ENCODE measurements around the gene LRRC28.

LRRC28 gene

DNA sequence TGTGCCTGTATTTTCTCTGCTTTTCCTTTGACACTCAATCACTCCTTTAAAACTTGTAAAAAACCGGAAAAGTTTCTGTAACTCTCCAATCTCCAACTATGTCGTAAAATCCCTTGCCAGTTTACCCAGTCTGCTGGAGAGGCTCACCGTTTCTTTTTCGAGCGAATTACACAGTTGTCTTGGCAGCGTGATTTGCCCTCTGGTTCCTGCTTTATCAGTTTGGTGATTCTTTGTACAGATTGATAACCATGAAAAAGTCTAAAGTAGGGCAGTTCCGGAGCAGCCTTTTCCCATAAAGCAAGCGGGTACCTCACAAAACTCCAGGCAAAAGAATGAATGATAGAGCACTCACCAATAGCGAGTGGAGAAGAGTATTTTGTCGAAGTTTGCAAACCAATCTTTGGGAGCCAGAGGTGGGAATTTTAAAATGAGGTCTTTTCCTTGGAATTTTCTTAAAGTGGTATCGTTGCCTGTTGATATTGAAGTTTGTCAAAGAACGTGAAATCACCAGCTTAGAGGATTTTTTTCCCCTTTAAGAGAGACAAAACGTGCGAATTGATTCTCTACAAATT, 1.9 kb upstream of the LRRC28 start, which contains the start of gene TTC23:
Gene TTC23, minus strand, starts transcription at position 312 of the 572 bp plus-strand sequence. CDS start 20,869 bp downstream, outside the sequence.
- H3K4ac ChIP-seq (ENCODE audit: low read depth, low read length) = no peak within 1 kb of the TSS
- no peak within 1 kb of the TSS for H2BK5ac ChIP-seq (ENCODE audit: low read depth, low read length, poor library complexity)
- peaks cover 3% of the 10 kb centered on the region for H3K79me1 ChIP-seq (ENCODE audit: low read length)
- no peaks in the 10 kb centered on the region for H3K27me3 ChIP-seq (ENCODE audit: insufficient read depth, low read length)
- peak within 1 kb of the TSS; percentile 63 for H4K8ac ChIP-seq (ENCODE audit: low read depth, low read length)
- H3K36me3 ChIP-seq (ENCODE audit: control insufficient read depth in 1 of 2, insufficient read depth in 2 of 2, low read length in 2 of 2) = peaks cover 0 to 2% of the 10 kb centered on the region in 2 experiments
- H3K79me2 ChIP-seq (ENCODE audit: control insufficient read depth, insufficient read depth, low read length, poor library complexity) = peaks cover 3% of the 10 kb centered on the region
- H3K27ac ChIP-seq (ENCODE audit: low read depth, low read length) = peak within 1 kb of the TSS; percentile 18
- no peak within 1 kb of the TSS for H2BK120ac ChIP-seq (ENCODE audit: insufficient read depth, low read length, poor library complexity)
- peak within 1 kb of the TSS; percentile 29 for H3K18ac ChIP-seq (ENCODE audit: low read length)
- no peak within 1 kb of the TSS for H4K91ac ChIP-seq (ENCODE audit: low read depth, low read length)
- H2BK12ac ChIP-seq (ENCODE audit: low read length) = no peak within 1 kb of the TSS
- peak within 1 kb of the TSS; percentile 74 for H2AK5ac ChIP-seq (ENCODE audit: low read length)
- peak; percentile 27 to 47 for DNase-seq
- no peak within 1 kb of the TSS for H2AFZ ChIP-seq (ENCODE audit: insufficient read depth, low read length, poor library complexity)
- H3K14ac ChIP-seq (ENCODE audit: low read length) = no peak within 1 kb of the TSS
- WGBS (ENCODE audit: extremely low coverage, insufficient coverage, insufficient read length) = no CpG with 5 or more reads among the region's 14 CpGs
- H3K4me2 ChIP-seq (ENCODE audit: low read length) = peak within 1 kb of the TSS; percentile 52
- H3K4me3 ChIP-seq (ENCODE audit: low read depth, low read length) = peak within 1 kb of the TSS; percentile 65
- H3K9me3 ChIP-seq (ENCODE audit: insufficient read depth, low read depth, low read length) = no peaks in the 10 kb centered on the region
- H3K23ac ChIP-seq (ENCODE audit: low read length) = no peak within 1 kb of the TSS
- H3K9ac ChIP-seq (ENCODE audit: low read length) = peak within 1 kb of the TSS; percentile 23
- H4K12ac ChIP-seq (ENCODE audit: low read depth, low read length) = no peak within 1 kb of the TSS
- H3K4me1 ChIP-seq (ENCODE audit: control insufficient read depth in 1 of 2, insufficient read depth in 2 of 2, low read length in 2 of 2) = peaks cover 2 to 5% of the 10 kb centered on the region in 2 experiments

DNA sequence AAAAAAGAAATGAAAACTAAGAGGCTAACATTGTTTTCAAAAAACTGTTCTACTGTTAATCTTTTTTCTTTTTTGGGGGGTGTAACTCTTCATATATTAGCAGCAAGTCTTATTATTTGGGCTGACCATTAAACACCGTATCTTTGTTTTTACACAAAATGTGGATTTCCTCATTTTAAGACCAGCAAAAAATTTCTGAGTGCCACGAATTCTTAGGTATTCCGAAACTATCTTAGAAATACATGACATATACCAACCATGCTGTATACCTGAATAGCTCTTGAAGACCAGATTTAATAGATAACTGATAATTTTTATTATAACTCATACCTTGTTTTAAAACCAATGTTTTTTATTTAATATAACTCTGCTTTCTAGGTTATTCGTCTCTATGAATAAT, 1.3 kb upstream of the LRRC28 start:
- no peak overlapping the region for H3K18ac ChIP-seq (ENCODE audit: low read length)
- H3K4me2 ChIP-seq (ENCODE audit: low read length) = no peak overlapping the region
- no peak overlapping the region for H2BK5ac ChIP-seq (ENCODE audit: low read depth, low read length, poor library complexity)
- H3K27me3 ChIP-seq (ENCODE audit: insufficient read depth, low read length) = no peaks in the 10 kb centered on the region
- H3K4ac ChIP-seq (ENCODE audit: low read depth, low read length) = no peak overlapping the region
- H4K91ac ChIP-seq (ENCODE audit: low read depth, low read length) = no peak overlapping the region
- H2AK5ac ChIP-seq (ENCODE audit: low read length) = no peak overlapping the region
- no peak overlapping the region for H4K8ac ChIP-seq (ENCODE audit: low read depth, low read length)
- H3K27ac ChIP-seq (ENCODE audit: low read depth, low read length) = no peak overlapping the region
- H2BK12ac ChIP-seq (ENCODE audit: low read length) = no peak overlapping the region
- peaks cover 3% of the 10 kb centered on the region for H3K79me2 ChIP-seq (ENCODE audit: control insufficient read depth, insufficient read depth, low read length, poor library complexity)
- WGBS (ENCODE audit: extremely low coverage, insufficient coverage, insufficient read length) = no CpG with 5 or more reads among the region's 4 CpGs
- H3K4me3 ChIP-seq (ENCODE audit: low read depth, low read length) = no peak overlapping the region
- H4K12ac ChIP-seq (ENCODE audit: low read depth, low read length) = no peak overlapping the region
- H3K9ac ChIP-seq (ENCODE audit: low read length) = no peak overlapping the region
- DNase-seq = peak in 1 of 2 donors; percentile 50
- H3K79me1 ChIP-seq (ENCODE audit: low read length) = peaks cover 3% of the 10 kb centered on the region
- no peak overlapping the region for H3K23ac ChIP-seq (ENCODE audit: low read length)
- H3K14ac ChIP-seq (ENCODE audit: low read length) = no peak overlapping the region
- H3K9me3 ChIP-seq (ENCODE audit: insufficient read depth, low read depth, low read length) = no peaks in the 10 kb centered on the region
- H2AFZ ChIP-seq (ENCODE audit: insufficient read depth, low read length, poor library complexity) = no peak overlapping the region
- H3K36me3 ChIP-seq (ENCODE audit: control insufficient read depth in 1 of 2, insufficient read depth in 2 of 2, low read length in 2 of 2) = peaks cover 0 to 2% of the 10 kb centered on the region in 2 experiments
- peaks cover 2 to 5% of the 10 kb centered on the region in 2 experiments for H3K4me1 ChIP-seq (ENCODE audit: control insufficient read depth in 1 of 2, insufficient read depth in 2 of 2, low read length in 2 of 2)
- no peak overlapping the region for H2BK120ac ChIP-seq (ENCODE audit: insufficient read depth, low read length, poor library complexity)

- no peak overlapping the region for H2BK12ac ChIP-seq (ENCODE audit: low read length)
- no peak overlapping the region for H3K4ac ChIP-seq (ENCODE audit: low read depth, low read length)
- no peak overlapping the region for H3K23ac ChIP-seq (ENCODE audit: low read length)
- H3K27me3 ChIP-seq (ENCODE audit: insufficient read depth, low read length) = no peaks in the 10 kb centered on the region
- peak overlapping the region; percentile 66 for H3K4me3 ChIP-seq (ENCODE audit: low read depth, low read length)
- H3K36me3 ChIP-seq (ENCODE audit: control insufficient read depth in 1 of 2, insufficient read depth in 2 of 2, low read length in 2 of 2) = no peaks in the 10 kb centered on the region
- H3K79me2 ChIP-seq (ENCODE audit: control insufficient read depth, insufficient read depth, low read length, poor library complexity) = peaks cover 3% of the 10 kb centered on the region
- peak overlapping the region; percentile 6 for H2AFZ ChIP-seq (ENCODE audit: insufficient read depth, low read length, poor library complexity)
- no peak overlapping the region for H2BK120ac ChIP-seq (ENCODE audit: insufficient read depth, low read length, poor library complexity)
- H4K8ac ChIP-seq (ENCODE audit: low read depth, low read length) = peak overlapping the region; percentile 55
- no peak overlapping the region for H4K91ac ChIP-seq (ENCODE audit: low read depth, low read length)
- H3K79me1 ChIP-seq (ENCODE audit: low read length) = peaks cover 3% of the 10 kb centered on the region
- peak overlapping the region; percentile 60 for H3K27ac ChIP-seq (ENCODE audit: low read depth, low read length)
- no peak overlapping the region for H3K18ac ChIP-seq (ENCODE audit: low read length)
- H3K9me3 ChIP-seq (ENCODE audit: insufficient read depth, low read depth, low read length) = no peaks in the 10 kb centered on the region
- peak overlapping the region; percentile 76 for H3K4me2 ChIP-seq (ENCODE audit: low read length)
- H2BK5ac ChIP-seq (ENCODE audit: low read depth, low read length, poor library complexity) = peak overlapping the region; percentile 1
- peak overlapping the region; percentile 95 for H3K9ac ChIP-seq (ENCODE audit: low read length)
- H4K12ac ChIP-seq (ENCODE audit: low read depth, low read length) = no peak overlapping the region
- peak in 1 of 2 donors; percentile 4 for DNase-seq
- peak overlapping the region; percentile 50 for H3K14ac ChIP-seq (ENCODE audit: low read length)
- peaks cover 2 to 5% of the 10 kb centered on the region in 2 experiments for H3K4me1 ChIP-seq (ENCODE audit: control insufficient read depth in 1 of 2, insufficient read depth in 2 of 2, low read length in 2 of 2)
- H2AK5ac ChIP-seq (ENCODE audit: low read length) = peak overlapping the region; percentile 15
- no CpG with 5 or more reads among the region's 7 CpGs for WGBS (ENCODE audit: extremely low coverage, insufficient coverage, insufficient read length)
Measured at GRCh38 chr15:99250494-99250856, 806 bp upstream of the LRRC28 start.

- H2BK120ac ChIP-seq (ENCODE audit: insufficient read depth, low read length, poor library complexity) = no peak overlapping the region
- peaks cover 2 to 5% of the 10 kb centered on the region in 2 experiments for H3K4me1 ChIP-seq (ENCODE audit: control insufficient read depth in 1 of 2, insufficient read depth in 2 of 2, low read length in 2 of 2)
- peaks cover 3% of the 10 kb centered on the region for H3K79me2 ChIP-seq (ENCODE audit: control insufficient read depth, insufficient read depth, low read length, poor library complexity)
- H3K4ac ChIP-seq (ENCODE audit: low read depth, low read length) = no peak overlapping the region
- no peak overlapping the region for H2AFZ ChIP-seq (ENCODE audit: insufficient read depth, low read length, poor library complexity)
- no peak for DNase-seq
- peak overlapping the region; percentile 20 for H3K4me2 ChIP-seq (ENCODE audit: low read length)
- H3K27ac ChIP-seq (ENCODE audit: low read depth, low read length) = no peak overlapping the region
- no peak overlapping the region for H2BK12ac ChIP-seq (ENCODE audit: low read length)
- no peaks in the 10 kb centered on the region for H3K27me3 ChIP-seq (ENCODE audit: insufficient read depth, low read length)
- WGBS (ENCODE audit: extremely low coverage, insufficient coverage, insufficient read length) = no CpG with 5 or more reads among the region's 7 CpGs
- no peaks in the 10 kb centered on the region for H3K36me3 ChIP-seq (ENCODE audit: control insufficient read depth in 1 of 2, insufficient read depth in 2 of 2, low read length in 2 of 2)
- H3K79me1 ChIP-seq (ENCODE audit: low read length) = peaks cover 3% of the 10 kb centered on the region
- H3K14ac ChIP-seq (ENCODE audit: low read length) = no peak overlapping the region
- H2AK5ac ChIP-seq (ENCODE audit: low read length) = no peak overlapping the region
- no peak overlapping the region for H4K91ac ChIP-seq (ENCODE audit: low read depth, low read length)
- H2BK5ac ChIP-seq (ENCODE audit: low read depth, low read length, poor library complexity) = no peak overlapping the region
- no peak overlapping the region for H4K8ac ChIP-seq (ENCODE audit: low read depth, low read length)
- H3K9me3 ChIP-seq (ENCODE audit: insufficient read depth, low read depth, low read length) = no peaks in the 10 kb centered on the region
- no peak overlapping the region for H3K18ac ChIP-seq (ENCODE audit: low read length)
- H4K12ac ChIP-seq (ENCODE audit: low read depth, low read length) = no peak overlapping the region
- H3K4me3 ChIP-seq (ENCODE audit: low read depth, low read length) = no peak overlapping the region
- no peak overlapping the region for H3K23ac ChIP-seq (ENCODE audit: low read length)
- H3K9ac ChIP-seq (ENCODE audit: low read length) = no peak overlapping the region
Measured at GRCh38 chr15:99252326-99252725, 1.0 kb downstream of the LRRC28 start.

Data from trophoblast cell (in vitro differentiated cells and primary cell).